ENCODE results near the gene PUSL1. TPM values are rescaled to one million over a fixed set of nuclear protein-coding genes. Genes with fewer than 3 reads are reported as not detected.

PUSL1 gene
- total and polyA plus RNA-seq, 2 of the 13 experiments (the other 11 are each of a cell fraction or from before 2014, with no cell fraction given) = 8.3 to 22.2 TPM

- TF ChIP-seq NFE2L1 (CRISPR knock-in tag; IDR thresholded peaks at IDR 0.05; ENCODE audit: borderline replicate concordance) (peak; percentile 21; the same call in 1 of the 2 replicates), ZNF644 (CRISPR knock-in tag; IDR thresholded peaks at IDR 0.05; ENCODE audit: low read depth) (no peak), SALL1 (CRISPR knock-in tag; IDR thresholded peaks at IDR 0.05) (peak; percentile 68; the same call in 1 of the 2 replicates), WIZ (CRISPR knock-in tag; IDR thresholded peaks at IDR 0.05) (no peak), ZNF224 (CRISPR knock-in tag; IDR thresholded peaks at IDR 0.05) (no peak), MAZ (IDR thresholded peaks at IDR 0.05; ENCODE audit: borderline replicate concordance, low read depth, low read length) (no peak), MAZ (CRISPR knock-in tag; IDR thresholded peaks at IDR 0.05; ENCODE audit: low read depth) (peak; percentile 74), BCL3 (CRISPR knock-in tag; IDR thresholded peaks at IDR 0.05) (no peak), PHF20 (CRISPR knock-in tag; IDR thresholded peaks at IDR 0.05) (no peak), ZNF775 (CRISPR knock-in tag; IDR thresholded peaks at IDR 0.05; ENCODE audit: borderline replicate concordance) (no peak), FOXA3 (CRISPR knock-in tag; IDR thresholded peaks at IDR 0.05) (no peak), ZNF205 (CRISPR knock-in tag; IDR thresholded peaks at IDR 0.05) (no peak), KDM1A (CRISPR knock-in tag; IDR thresholded peaks at IDR 0.05) (no peak), UBTF (CRISPR knock-in tag; IDR thresholded peaks at IDR 0.05) (peak; percentile 52; the same call in 1 of the 2 replicates), MAFK (conservative IDR thresholded peaks at IDR 0.05 in 1 of 2, IDR thresholded peaks at IDR 0.05 in 1 of 2; ENCODE audit: low read length in 2 of 2) (no peak), NR2F1 (CRISPR knock-in tag; IDR thresholded peaks at IDR 0.05) (peak; percentile 75 to 95), SCMH1 (CRISPR knock-in tag; IDR thresholded peaks at IDR 0.05; ENCODE audit: borderline replicate concordance) (no peak), YY1 (IDR thresholded peaks at IDR 0.05; ENCODE audit: insufficient read depth, insufficient replicate concordance, low read depth, low read length) (no peak), ZNF138 (CRISPR knock-in tag; IDR thresholded peaks at IDR 0.05; ENCODE audit: low read depth) (no peak), ZNF678 (CRISPR knock-in tag; IDR thresholded peaks at IDR 0.05) (peak; percentile 46; the same call in 1 of the 2 replicates), ZNF672 (CRISPR knock-in tag; IDR thresholded peaks at IDR 0.05) (no peak), TRAFD1 (CRISPR knock-in tag; IDR thresholded peaks at IDR 0.05; ENCODE audit: borderline replicate concordance) (no peak), ZEB1 (IDR thresholded peaks at IDR 0.05; ENCODE audit: insufficient replicate concordance, low read depth) (no peak)
- TF ChIP-seq, protein P1, sequence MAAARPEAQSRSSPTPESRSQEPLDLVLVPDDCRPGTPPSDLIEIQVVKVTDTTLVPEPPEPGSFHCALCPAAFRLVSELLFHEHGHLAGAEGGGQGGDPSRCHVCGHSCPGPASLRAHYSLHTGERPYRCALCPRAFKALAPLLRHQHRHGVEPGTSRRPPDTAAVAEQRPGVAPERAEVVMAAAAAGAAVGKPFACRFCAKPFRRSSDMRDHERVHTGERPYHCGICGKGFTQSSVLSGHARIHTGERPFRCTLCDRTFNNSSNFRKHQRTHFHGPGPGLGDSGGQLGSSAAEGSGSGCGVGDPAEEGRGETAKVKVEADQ (CRISPR knock-in tag; IDR thresholded peaks at IDR 0.05; ENCODE audit: borderline replicate concordance) = no peak
These were observed 51.5 kb downstream of the PUSL1 start (continued) for GRCh38 chr1:1359664-1360468.

Data from HepG2 (cell line).